ENCODE measurements around the gene AGT.

The AGT gene

GRCh38 chr1:230702934-230703678, 10.8 kb downstream of the AGT start:
- no peak for TF ChIP-seq POLR2AphosphoS5 (IDR thresholded peaks at IDR 0.05; ENCODE audit: low read depth, low read length)
- no peak for TF ChIP-seq REST (IDR thresholded peaks at IDR 0.05; ENCODE audit: insufficient read depth in 1 of 2, low read depth in 2 of 2, low read length in 2 of 2)
- no peak for TF ChIP-seq SIN3A (IDR thresholded peaks at IDR 0.05; ENCODE audit: borderline replicate concordance, insufficient read depth, low read length)
- TF ChIP-seq TAF1 (IDR thresholded peaks at IDR 0.05; ENCODE audit: borderline replicate concordance, insufficient read depth, low read length) = no peak

- TF ChIP-seq FOXP2 (optimal IDR thresholded peaks at IDR 0.05; ENCODE audit: borderline replicate concordance, extremely low read depth, extremely low read length, insufficient read depth) = no peak
- no peak for TF ChIP-seq REST (IDR thresholded peaks at IDR 0.05; ENCODE audit: insufficient read depth in 1 of 2, low read depth in 2 of 2, low read length in 2 of 2)
- TF ChIP-seq SIN3A (IDR thresholded peaks at IDR 0.05; ENCODE audit: borderline replicate concordance, insufficient read depth, low read length) = no peak
- TF ChIP-seq TAF1 (IDR thresholded peaks at IDR 0.05; ENCODE audit: borderline replicate concordance, insufficient read depth, low read length) = no peak
- no peak for TF ChIP-seq POLR2AphosphoS5 (IDR thresholded peaks at IDR 0.05; ENCODE audit: low read depth, low read length)
Measured at GRCh38 chr1:230701895-230702768, 11.8 kb downstream of the AGT start.

- TF ChIP-seq REST (IDR thresholded peaks at IDR 0.05; ENCODE audit: insufficient read depth in 1 of 2, low read depth in 2 of 2, low read length in 2 of 2) (no peak), SIN3A (IDR thresholded peaks at IDR 0.05; ENCODE audit: borderline replicate concordance, insufficient read depth, low read length) (no peak), POLR2AphosphoS5 (IDR thresholded peaks at IDR 0.05; ENCODE audit: low read depth, low read length) (no peak), TAF1 (IDR thresholded peaks at IDR 0.05; ENCODE audit: borderline replicate concordance, insufficient read depth, low read length) (no peak), FOXP2 (optimal IDR thresholded peaks at IDR 0.05; ENCODE audit: borderline replicate concordance, extremely low read depth, extremely low read length, insufficient read depth) (no peak)
Measured at GRCh38 chr1:230701434-230701833, 12.5 kb downstream of the AGT start.

- TF ChIP-seq SIN3A (IDR thresholded peaks at IDR 0.05; ENCODE audit: borderline replicate concordance, insufficient read depth, low read length) (no peak), FOXP2 (optimal IDR thresholded peaks at IDR 0.05; ENCODE audit: borderline replicate concordance, extremely low read depth, extremely low read length, insufficient read depth) (no peak), TAF1 (IDR thresholded peaks at IDR 0.05; ENCODE audit: borderline replicate concordance, insufficient read depth, low read length) (no peak), POLR2AphosphoS5 (IDR thresholded peaks at IDR 0.05; ENCODE audit: low read depth, low read length) (no peak), REST (IDR thresholded peaks at IDR 0.05; ENCODE audit: insufficient read depth in 1 of 2, low read depth in 2 of 2, low read length in 2 of 2) (no peak)
Measured at GRCh38 chr1:230700132-230700531, 13.8 kb downstream of the AGT start.
